ENCODE data around the gene MYO16. TPM values are rescaled to one million over a fixed set of nuclear protein-coding genes. Genes with fewer than 3 reads are reported as not detected.

The MYO16 gene
- total RNA-seq, 1 donor from 2014 or later = 0.24 TPM

GRCh38 chr13:109180905-109181425 lies 551.6 kb downstream of the MYO16 start:
- Histone ChIP-seq H3K27me3 (ENCODE audit: low read depth) (no peaks in the 10 kb centered on the region), H3K27ac (no peak overlapping the region), H3K4me3 (no peak overlapping the region), H3K4me1 (no peaks in the 10 kb centered on the region), H3K9me3 (no peaks in the 10 kb centered on the region), H3K36me3 (no peaks in the 10 kb centered on the region)
- ATAC-seq (no peak), DNase-seq (no peak)
- TF ChIP-seq CTCF (IDR thresholded peaks at IDR 0.05) = no peak
- intact Hi-C loops (cut with DNase I) = no loop called here

GRCh38 chr13:109182777-109183465 lies 553.5 kb downstream of the MYO16 start:
- Histone ChIP-seq H3K4me1 (no peaks in the 10 kb centered on the region), H3K27me3 (ENCODE audit: low read depth) (no peaks in the 10 kb centered on the region), H3K9me3 (no peaks in the 10 kb centered on the region), H3K36me3 (no peaks in the 10 kb centered on the region), H3K27ac (no peak overlapping the region), H3K4me3 (no peak overlapping the region)
- intact Hi-C loops (cut with DNase I) = no loop called here
- no peak for TF ChIP-seq CTCF (IDR thresholded peaks at IDR 0.05)
- DNase-seq (no peak), ATAC-seq (no peak)

- DNase-seq (no peak), ATAC-seq (peak; percentile 34 to 83)
- Histone ChIP-seq H3K27ac (no peak overlapping the region), H3K27me3 (ENCODE audit: low read depth) (no peaks in the 10 kb centered on the region), H3K36me3 (no peaks in the 10 kb centered on the region), H3K4me1 (no peaks in the 10 kb centered on the region), H3K4me3 (no peak overlapping the region), H3K9me3 (no peaks in the 10 kb centered on the region)
- TF ChIP-seq CTCF (IDR thresholded peaks at IDR 0.05) = no peak
- intact Hi-C loops (cut with DNase I) = no loop called here
Observed at GRCh38 chr13:109191413-109191812, 562.0 kb downstream of the MYO16 start.

GRCh38 chr13:109192306-109192705 lies 562.9 kb downstream of the MYO16 start:
- Histone ChIP-seq H3K36me3 (no peaks in the 10 kb centered on the region), H3K4me3 (no peak overlapping the region), H3K27me3 (ENCODE audit: low read depth) (no peaks in the 10 kb centered on the region), H3K27ac (no peak overlapping the region), H3K9me3 (no peaks in the 10 kb centered on the region), H3K4me1 (no peaks in the 10 kb centered on the region)
- DNase-seq = no peak
- TF ChIP-seq CTCF (IDR thresholded peaks at IDR 0.05) = no peak
- ATAC-seq = no peak
- intact Hi-C loops (cut with DNase I) = no loop called here

- no peaks in the 10 kb centered on the region for H3K4me1 ChIP-seq
- intact Hi-C loops (cut with DNase I) = no loop called here
- no peak for ATAC-seq
- no peak overlapping the region for H3K4me3 ChIP-seq
- no peak for DNase-seq
- H3K27me3 ChIP-seq (ENCODE audit: low read depth) = no peaks in the 10 kb centered on the region
- no peaks in the 10 kb centered on the region for H3K9me3 ChIP-seq
- TF ChIP-seq CTCF (IDR thresholded peaks at IDR 0.05) = no peak
- H3K27ac ChIP-seq = no peak overlapping the region
- no peaks in the 10 kb centered on the region for H3K36me3 ChIP-seq
Observed at GRCh38 chr13:109196948-109197347, 567.5 kb downstream of the MYO16 start.
